Measurements from ENCODE around the gene CTNNA3. TPM values are rescaled to one million over a fixed set of nuclear protein-coding genes. Genes with fewer than 3 reads are reported as not detected.

The CTNNA3 gene
- total RNA-seq, 1 donor from 2014 or later: not detected

DNA sequence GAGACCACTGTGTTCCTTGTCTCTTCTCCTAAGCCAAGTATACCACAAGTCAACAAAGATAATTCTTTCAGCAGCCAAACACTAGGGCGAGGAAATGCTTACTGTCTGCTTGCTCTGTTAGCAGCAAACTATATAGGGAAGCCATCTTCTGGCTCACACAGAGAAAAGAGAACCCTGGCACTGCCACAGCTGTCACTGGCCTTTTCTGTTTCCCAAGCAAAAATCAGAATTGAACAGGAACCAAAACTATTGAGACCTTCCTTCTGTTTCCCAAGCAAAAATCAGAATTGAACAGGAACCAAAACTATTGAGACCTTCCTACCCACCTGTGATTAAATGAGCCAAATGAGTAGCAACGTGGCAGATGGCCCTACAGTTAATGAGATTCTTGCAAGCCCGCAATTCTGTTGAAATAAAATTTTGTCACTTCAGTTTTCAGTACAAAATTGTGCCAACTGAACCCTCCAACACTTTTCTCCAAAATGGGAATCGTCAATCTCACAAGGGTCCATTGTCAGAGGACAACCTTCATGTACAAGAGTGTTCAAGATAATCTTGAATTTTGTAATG, 715.7 kb downstream of the CTNNA3 start:
- DNase-seq (ENCODE audit: extremely low read depth, low read depth, low spot score): no peak

- no peak for DNase-seq (ENCODE audit: extremely low read depth, low read depth, low spot score)
Measured at GRCh38 chr10:66964946-66965345, 731.0 kb downstream of the CTNNA3 start.

- no peak for DNase-seq (ENCODE audit: extremely low read depth, low read depth, low spot score)
Measured at GRCh38 chr10:66958466-66958865, 737.5 kb downstream of the CTNNA3 start.

DNA sequence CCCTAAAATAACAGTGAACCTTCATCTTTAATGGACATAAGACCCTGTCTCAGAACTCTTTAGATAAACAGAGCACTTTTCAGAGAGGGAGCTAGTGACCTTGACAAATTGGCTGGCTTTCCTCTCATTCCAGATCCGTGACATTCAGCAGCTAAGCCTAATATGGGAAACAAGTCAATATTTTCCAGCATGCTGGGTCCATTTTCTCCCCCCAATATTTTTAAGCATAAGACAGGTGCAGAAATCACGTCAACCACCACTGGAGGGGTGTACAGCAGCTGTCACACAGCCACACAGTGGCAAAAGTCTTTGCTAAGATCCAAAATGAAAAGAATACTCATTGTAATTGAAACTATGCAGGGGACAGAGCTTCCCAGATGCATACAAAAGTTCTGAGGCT, 744.1 kb downstream of the CTNNA3 start:
- no peak for DNase-seq (ENCODE audit: extremely low read depth, low read depth, low spot score)

DNA sequence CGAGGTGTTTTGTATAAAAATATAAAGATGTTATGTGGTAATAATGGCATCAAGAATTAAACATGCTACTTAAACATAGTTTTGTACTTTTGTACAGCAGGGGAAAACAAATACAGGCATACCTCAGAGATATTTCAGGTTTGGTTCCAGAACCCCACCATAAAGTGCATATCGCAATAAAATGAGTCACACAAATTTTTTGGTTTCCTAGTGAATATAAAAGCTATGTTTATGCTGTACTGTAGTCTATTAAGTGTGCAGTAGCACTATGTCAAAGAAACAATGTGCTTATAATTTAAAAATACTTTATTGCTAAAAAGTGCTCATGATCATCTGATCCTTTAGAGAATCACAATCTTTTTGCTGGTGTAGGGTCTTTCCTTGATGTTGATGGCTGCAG, 752.4 kb downstream of the CTNNA3 start:
- DNase-seq (ENCODE audit: extremely low read depth, low read depth, low spot score): no peak

GRCh38 chr10:66942407-66942806, 753.6 kb downstream of the CTNNA3 start:
- no peak for DNase-seq (ENCODE audit: extremely low read depth, low read depth, low spot score)

- no peak for DNase-seq (ENCODE audit: extremely low read depth, low read depth, low spot score)
Measured at GRCh38 chr10:66941491-66941890, 754.5 kb downstream of the CTNNA3 start.

- no peak for DNase-seq (ENCODE audit: extremely low read depth, low read depth, low spot score)
Measured at GRCh38 chr10:66940965-66941364, 755.0 kb downstream of the CTNNA3 start.

DNA sequence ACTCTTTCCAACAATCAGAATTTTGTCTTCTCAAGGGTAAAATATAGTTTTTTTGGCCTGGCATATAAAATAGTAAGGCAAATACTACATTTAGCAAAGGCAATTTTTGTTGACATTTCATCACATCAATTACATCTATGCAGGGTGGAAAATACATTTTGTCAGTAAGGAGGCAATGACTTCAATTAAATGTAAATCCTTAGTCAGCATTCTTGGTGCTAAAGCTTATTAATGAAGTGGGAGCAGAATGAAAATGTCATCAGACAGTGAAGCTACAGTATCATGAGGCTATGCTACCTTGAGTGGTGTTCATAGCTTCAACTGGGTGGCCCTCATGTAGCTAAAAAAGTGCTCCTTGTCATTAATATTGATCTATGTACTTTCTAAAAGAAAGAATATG, 761.3 kb downstream of the CTNNA3 start:
- DNase-seq (ENCODE audit: extremely low read depth, low read depth, low spot score): no peak

DNA sequence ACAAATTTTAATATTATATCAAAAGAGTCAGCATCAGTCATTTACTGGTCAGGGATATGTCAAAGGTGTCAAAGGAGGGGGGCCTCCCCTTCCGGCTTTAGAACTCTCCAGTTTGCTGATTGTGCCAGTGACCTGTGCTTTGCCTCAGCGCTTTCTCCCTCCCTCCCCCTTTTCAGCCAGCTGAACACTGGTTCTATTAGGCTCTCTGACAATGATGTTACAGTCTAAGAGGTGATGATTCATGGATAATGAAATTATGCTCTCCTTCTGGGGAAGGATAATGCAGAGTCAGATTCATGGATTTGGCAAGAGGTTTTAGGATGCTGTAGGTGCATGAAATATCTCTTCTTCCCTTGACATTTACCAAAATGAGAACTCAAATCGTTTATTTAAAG, 764.0 kb downstream of the CTNNA3 start:
- DNase-seq (ENCODE audit: extremely low read depth, low read depth, low spot score): no peak

DNA sequence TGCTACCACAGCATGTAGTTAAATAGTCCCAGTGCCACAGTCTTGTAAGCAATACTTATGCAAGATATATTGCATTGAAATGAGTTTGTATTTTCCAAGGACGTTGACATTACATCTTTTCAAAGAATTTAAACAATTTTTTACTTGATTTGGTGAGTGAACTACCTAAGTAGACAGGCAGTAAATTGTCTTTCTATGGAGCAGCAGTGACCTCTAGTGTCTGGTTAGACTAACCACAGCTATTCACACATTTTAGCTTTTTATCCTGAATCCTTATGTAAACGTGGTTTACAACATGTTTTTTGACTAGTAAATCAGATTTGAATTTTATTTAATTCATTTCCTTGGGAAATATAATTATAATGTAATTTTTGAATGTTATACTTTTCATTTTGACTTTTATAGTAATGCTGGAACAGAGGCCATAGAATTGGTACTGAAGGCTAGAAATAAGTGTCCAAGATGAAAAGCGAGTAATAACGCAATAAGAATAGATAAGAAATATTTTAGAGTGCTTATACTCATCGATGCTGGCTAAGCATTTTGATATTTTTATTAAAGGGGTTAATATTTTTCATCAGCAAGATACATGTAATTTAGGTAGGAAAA, 764.6 kb downstream of the CTNNA3 start:
- DNase-seq (ENCODE audit: extremely low read depth, low read depth, low spot score): peak; percentile 37

GRCh38 chr10:66929375-66929774, 766.6 kb downstream of the CTNNA3 start:
- no peak for DNase-seq (ENCODE audit: extremely low read depth, low read depth, low spot score)

- no peak for DNase-seq (ENCODE audit: extremely low read depth, low read depth, low spot score)
Measured at GRCh38 chr10:66928776-66929175, 767.2 kb downstream of the CTNNA3 start.

- no peak for DNase-seq (ENCODE audit: extremely low read depth, low read depth, low spot score)
Measured at GRCh38 chr10:66927971-66928770, 767.8 kb downstream of the CTNNA3 start.

GRCh38 chr10:66927251-66927935, 768.6 kb downstream of the CTNNA3 start:
- DNase-seq (ENCODE audit: extremely low read depth, low read depth, low spot score): no peak

DNA sequence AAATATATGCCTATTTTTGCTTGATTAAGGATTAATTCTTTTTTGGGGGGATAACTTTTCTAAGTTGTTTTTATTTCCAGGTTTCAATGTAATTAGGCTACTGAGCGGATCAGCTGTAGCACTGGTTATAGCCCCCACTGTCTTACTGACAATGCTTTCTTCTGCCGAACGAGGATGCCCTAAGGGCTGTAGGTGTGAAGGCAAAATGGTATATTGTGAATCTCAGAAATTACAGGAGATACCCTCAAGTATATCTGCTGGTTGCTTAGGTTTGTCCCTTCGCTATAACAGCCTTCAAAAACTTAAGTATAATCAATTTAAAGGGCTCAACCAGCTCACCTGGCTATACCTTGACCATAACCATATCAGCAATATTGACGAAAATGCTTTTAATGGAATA, 769.2 kb downstream of the CTNNA3 start:
- no peak for DNase-seq (ENCODE audit: extremely low read depth, low read depth, low spot score)

GRCh38 chr10:66925896-66926715, 769.9 kb downstream of the CTNNA3 start, which contains the start of gene LRRTM3:
TSS of gene LRRTM3 (plus strand) at chr10:66926036.
- DNase-seq (ENCODE audit: extremely low read depth, low read depth, low spot score): peak; percentile 14

DNA sequence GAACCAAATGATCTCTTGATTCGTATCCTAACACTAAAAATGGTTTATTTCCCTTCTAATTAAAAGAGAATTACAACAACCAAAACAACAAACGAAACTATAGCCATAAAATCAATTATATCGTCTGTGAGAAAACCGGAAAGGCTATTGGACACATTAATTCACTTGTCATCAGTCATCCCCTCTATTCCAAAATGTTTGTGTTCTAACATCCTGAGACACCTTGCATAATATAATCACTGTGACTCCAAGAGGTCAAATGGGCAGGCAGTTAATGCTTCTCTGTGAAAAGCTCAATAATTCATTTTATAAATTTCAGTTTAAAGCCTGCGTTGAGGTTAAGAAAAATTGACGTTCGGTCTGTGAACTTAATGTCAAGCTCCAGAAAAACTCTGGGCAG, 770.6 kb downstream of the CTNNA3 start:
- no peak for DNase-seq (ENCODE audit: extremely low read depth, low read depth, low spot score)

DNA sequence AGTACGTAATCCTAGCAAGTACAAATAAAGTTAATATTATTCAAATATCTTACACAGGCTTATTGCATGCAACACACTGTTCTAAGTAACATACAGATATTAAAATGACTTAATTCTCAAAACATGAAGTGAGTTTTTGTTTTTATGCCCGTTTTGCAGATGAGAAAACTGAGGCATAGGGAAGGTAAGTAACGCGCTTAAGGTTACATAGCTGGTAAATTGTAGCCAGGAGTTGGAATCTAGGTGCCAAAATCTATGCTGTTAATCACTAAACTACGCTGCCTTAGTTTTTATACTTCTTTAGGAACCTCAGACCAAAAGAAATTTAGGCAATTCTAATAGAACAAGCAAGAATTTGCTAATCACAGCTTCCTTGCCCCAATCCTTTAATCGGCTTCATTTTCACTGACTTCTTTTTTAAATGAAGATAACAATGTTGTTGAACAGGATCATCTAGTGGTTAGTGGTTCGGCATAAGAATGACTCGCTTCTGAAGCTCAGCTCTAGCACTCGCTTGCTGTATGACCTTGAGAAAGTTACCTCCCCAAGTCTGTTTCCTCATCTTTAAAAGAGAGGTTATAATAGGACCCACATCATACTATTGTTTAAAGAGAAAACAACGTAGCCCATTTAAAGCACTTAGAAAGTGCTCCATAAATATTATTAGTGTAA, 771.2 kb downstream of the CTNNA3 start:
- DNase-seq (ENCODE audit: extremely low read depth, low read depth, low spot score): no peak

- no peak for DNase-seq (ENCODE audit: extremely low read depth, low read depth, low spot score)
Measured at GRCh38 chr10:66919248-66919647, 776.7 kb downstream of the CTNNA3 start.
